ENCODE measurements around the gene TIMP2. TPM values are rescaled to one million over a fixed set of nuclear protein-coding genes. Genes with fewer than 3 reads are reported as not detected.
A peak's percentile ranks its signal among the peaks of the same experiment; 100 is the strongest.

Gene TIMP2
- total RNA-seq, 4 donors from 2014 or later = 119 to 399 (median 127) TPM

- DNase-seq = no peak
- TF ChIP-seq POLR2A (IDR thresholded peaks at IDR 0.05) (no peak), CTCF (IDR thresholded peaks at IDR 0.05) (no peak)
- Histone ChIP-seq H3K9me3 (no peaks in the 10 kb centered on the region), H3K4me1 (no peaks in the 10 kb centered on the region), H3K27me3 (no peaks in the 10 kb centered on the region), H3K36me3 (no peaks in the 10 kb centered on the region), H3K27ac (peak overlapping the region; percentile 84 to 92), H3K4me3 (no peak overlapping the region)
- intact Hi-C loops (cut with DNase I; ENCODE audit: low total_unique reads) = loop anchor here (10.0 kb wide), 1 partner anchor 64 kb away; the partner anchor contains the start of gene TIMP2
These were observed 64.0 kb downstream of the TIMP2 start for GRCh38 chr17:78861229-78861628.

- H3K27ac ChIP-seq = no peak overlapping the region
These were observed 66.1 kb downstream of the TIMP2 start for GRCh38 chr17:78859051-78859450.

GRCh38 chr17:78857266-78857665 is 67.9 kb downstream of the TIMP2 start:
- no peaks in the 10 kb centered on the region for H3K36me3 ChIP-seq
- H3K4me3 ChIP-seq = no peak overlapping the region
- TF ChIP-seq POLR2A (IDR thresholded peaks at IDR 0.05) = no peak
- no peak for TF ChIP-seq CTCF (IDR thresholded peaks at IDR 0.05)
- DNase-seq = no peak
- no peaks in the 10 kb centered on the region for H3K4me1 ChIP-seq
- intact Hi-C loops (cut with DNase I; ENCODE audit: low total_unique reads) = no loop called here
- no peaks in the 10 kb centered on the region for H3K9me3 ChIP-seq
- no peaks in the 10 kb centered on the region for H3K27me3 ChIP-seq
- H3K27ac ChIP-seq = no peak overlapping the region

More at GRCh38 chr17:78859051-78859450, 66.1 kb downstream of the TIMP2 start:
- Histone ChIP-seq H3K9me3 (no peaks in the 10 kb centered on the region), H3K27me3 (no peaks in the 10 kb centered on the region), H3K4me1 (no peaks in the 10 kb centered on the region), H3K4me3 (no peak overlapping the region), H3K36me3 (no peaks in the 10 kb centered on the region)
- TF ChIP-seq POLR2A (IDR thresholded peaks at IDR 0.05) (no peak), CTCF (IDR thresholded peaks at IDR 0.05) (no peak)
- DNase-seq = no peak
- intact Hi-C loops (cut with DNase I; ENCODE audit: low total_unique reads) = no loop called here

- Histone ChIP-seq H3K27ac (no peak overlapping the region), H3K36me3 (no peaks in the 10 kb centered on the region), H3K27me3 (no peaks in the 10 kb centered on the region), H3K4me3 (no peak overlapping the region), H3K4me1 (no peaks in the 10 kb centered on the region), H3K9me3 (no peaks in the 10 kb centered on the region)
- no peak for DNase-seq
- no peak for TF ChIP-seq POLR2A (IDR thresholded peaks at IDR 0.05)
- no peak for TF ChIP-seq CTCF (IDR thresholded peaks at IDR 0.05)
- intact Hi-C loops (cut with DNase I; ENCODE audit: low total_unique reads) = no loop called here
These were observed 69.5 kb downstream of the TIMP2 start for GRCh38 chr17:78855561-78856165.

GRCh38 chr17:78854508-78854907 is 70.7 kb downstream of the TIMP2 start:
- intact Hi-C loops (cut with DNase I; ENCODE audit: low total_unique reads) = no loop called here
- DNase-seq = no peak
- no peaks in the 10 kb centered on the region for H3K27me3 ChIP-seq
- no peaks in the 10 kb centered on the region for H3K4me1 ChIP-seq
- no peaks in the 10 kb centered on the region for H3K9me3 ChIP-seq
- H3K27ac ChIP-seq = no peak overlapping the region
- H3K36me3 ChIP-seq = no peaks in the 10 kb centered on the region
- TF ChIP-seq CTCF (IDR thresholded peaks at IDR 0.05) (no peak), POLR2A (IDR thresholded peaks at IDR 0.05) (no peak)
- H3K4me3 ChIP-seq = no peak overlapping the region

All from uterus (tissue), 4 donors.